EL (cell line): ENCODE results near the gene TMEM247.

Source experiments
- DNase-seq: peaks from one replicate; pipeline ENCODE4 v3.0.0-alpha.2; 2016

The TMEM247 gene

DNA sequence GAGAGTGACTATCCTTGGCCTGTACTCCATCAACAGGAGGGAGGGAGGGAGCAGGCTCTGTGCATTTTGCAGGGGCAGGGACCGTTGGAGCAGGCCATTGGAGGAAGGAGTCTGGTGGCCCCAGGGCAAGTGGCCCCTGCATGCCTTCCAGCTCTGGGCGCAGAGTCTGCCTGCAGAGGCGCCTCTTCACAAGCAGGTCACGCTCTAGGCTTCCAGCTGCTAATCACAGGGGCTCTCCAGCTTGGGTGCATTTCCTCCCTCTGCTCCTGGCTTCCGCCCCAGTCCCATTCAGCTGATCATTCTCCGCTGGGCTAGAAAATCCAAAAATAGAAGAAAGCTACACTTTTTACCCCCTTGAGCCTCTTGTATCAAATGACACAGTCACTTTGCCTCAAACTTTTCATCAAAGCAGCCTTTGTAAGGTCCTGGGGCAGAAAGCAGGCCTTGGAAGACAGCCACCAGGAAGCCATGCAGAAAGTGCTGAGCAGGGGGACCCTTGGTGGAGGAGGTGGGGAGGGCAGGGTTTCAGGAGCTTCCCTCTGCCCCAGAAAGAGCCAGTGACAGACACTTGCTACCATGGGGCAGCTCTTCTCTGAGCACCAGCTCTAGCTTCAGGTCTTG lies 11.3 kb downstream of the TMEM247 start:
- DNase-seq, result no peak

DNA sequence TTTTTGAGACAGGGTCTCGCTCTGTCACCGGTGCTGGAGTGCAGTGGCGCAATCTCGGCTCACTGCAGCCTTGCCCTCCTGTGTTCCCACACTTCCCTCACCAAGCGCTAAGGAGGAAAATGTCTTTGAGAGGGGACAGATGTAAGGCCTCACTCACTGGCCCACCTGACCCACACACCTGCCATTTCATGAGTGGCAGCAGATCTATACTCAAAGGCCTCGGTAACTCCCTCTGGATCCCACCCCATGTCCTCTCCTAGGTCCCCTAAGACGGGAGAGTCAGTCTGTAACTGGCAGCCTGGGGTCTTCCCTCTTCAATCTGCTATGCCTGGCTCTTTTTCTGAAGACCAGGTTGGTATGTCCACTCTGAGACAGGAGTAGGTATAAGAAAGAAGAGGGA lies 12.9 kb downstream of the TMEM247 start:
- no peak for DNase-seq

DNA sequence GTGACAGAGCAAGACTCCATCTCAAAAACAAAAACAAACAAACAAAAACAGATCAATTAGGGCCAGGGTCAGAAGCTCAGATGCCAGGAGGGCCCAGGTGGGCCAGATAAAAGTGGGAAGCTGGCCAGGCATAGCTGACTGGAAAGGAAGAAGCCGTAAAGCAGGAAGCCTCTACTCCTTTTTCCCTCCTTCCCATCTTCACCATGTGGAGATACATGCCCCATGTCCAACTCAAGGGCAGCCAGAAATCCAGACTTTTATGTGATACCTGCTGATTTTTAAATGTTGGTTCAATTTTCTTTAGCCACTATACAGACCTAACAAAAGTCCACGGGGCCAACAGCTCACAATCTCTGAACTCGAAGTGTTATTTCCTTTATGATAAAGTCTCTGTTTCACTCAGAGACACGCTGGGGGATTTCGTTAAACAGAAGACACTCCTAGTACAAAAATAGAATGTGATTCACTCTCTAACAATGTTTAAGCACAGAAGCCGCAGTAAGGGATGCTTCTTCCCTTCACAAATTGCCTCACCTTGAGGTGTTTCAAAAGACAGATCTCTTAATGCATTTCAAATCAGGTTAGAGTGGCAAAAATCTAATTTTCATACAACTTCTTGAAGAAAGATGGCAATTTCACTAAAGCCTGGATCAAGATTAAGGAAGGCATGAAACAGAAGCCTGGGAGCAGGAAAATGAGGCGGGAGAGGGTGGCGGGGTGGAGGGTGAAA lies 14.0 kb downstream of the TMEM247 start:
- DNase-seq, result peak; percentile 77

DNA sequence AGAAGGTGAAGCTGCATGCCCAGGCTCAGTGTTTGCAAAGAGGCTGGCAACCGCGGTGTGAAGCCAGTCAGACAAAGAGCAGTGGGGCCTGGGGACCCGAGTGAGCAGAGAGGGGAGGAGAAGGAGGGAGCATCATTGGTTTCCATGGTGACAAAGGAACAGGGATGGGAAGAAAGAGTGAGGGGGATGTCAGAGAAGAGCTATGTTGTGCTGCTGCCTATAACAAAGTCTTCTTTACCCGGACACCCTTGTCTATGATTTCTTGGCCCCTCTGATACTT lies 14.5 kb downstream of the TMEM247 start:
- no peak for DNase-seq

DNA sequence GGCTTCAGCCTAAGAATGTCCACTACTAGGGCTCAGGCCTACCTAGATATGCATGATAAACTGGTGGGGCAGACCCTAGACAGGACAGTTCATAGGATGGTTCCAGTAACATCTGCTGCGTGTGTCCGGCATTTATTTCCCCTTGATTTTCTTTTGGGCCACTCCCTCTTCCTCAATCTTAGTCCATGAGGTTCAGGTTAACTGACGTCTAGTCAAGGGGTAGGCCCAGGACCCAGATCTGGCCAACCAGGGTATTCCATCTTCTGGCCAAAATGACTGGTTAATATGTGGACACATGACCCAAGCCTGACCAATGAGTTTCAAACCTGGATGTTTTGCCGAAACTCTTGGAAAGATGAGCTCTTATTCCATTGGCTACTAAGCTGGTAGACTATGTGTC lies 15.2 kb downstream of the TMEM247 start:
- DNase-seq, result no peak

DNA sequence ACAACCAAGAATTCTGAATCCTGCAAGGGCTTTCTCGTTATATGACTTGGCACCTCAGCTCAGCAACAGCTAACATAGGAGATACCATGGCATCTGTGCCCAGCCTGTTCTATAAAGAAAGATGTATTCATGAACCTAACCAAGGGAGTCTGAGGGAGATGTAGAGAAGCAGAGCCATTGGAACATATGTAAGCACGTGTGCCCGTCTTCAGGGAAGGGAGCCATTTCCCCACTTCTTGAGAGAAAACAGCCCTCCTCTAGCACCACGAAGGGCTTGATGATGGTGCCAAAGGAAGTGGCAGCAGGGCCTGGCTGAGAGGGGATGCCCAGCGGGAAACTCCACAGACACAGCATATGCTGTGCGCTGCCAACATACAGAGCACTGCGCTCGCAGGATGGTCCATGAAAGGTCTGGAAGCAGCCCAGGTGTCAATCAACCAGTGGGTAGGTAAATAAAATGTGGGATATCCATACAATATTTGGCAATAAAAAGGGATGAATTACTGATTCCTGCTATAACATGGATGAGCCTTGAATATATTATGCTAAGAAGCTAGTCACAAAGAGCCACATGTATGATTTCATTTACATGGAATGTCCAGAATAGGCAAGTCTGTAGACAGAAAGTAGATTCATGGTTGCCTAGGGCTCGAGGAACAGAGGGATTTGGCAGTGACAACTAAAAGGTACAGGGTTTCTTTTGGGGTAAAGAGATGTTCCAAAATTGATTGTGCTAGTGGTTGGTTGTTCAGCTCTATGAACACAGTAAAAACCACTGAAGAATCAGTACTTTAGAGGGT lies 16.1 kb downstream of the TMEM247 start:
- DNase-seq, result peak; percentile 60

DNA sequence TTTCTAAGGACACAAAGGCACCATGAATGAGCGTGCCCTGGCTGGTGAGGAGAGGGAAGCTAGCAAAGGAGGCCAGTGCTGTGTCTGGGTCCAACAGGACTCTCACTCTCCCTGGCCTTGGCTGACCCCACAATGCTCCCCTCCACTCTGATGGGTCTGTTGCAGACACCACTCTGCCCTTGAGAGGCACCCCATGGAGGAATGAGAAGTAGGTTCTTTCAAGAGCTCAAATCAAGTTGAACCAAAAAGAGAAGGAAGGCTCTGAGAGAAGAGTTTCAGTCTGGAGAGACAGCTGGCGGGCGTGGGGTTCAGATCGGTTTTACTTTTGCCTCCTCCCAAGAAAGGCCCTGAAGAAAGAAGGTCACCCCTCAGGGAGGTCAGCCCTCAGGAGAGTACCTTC lies 18.4 kb downstream of the TMEM247 start:
- no peak for DNase-seq

DNA sequence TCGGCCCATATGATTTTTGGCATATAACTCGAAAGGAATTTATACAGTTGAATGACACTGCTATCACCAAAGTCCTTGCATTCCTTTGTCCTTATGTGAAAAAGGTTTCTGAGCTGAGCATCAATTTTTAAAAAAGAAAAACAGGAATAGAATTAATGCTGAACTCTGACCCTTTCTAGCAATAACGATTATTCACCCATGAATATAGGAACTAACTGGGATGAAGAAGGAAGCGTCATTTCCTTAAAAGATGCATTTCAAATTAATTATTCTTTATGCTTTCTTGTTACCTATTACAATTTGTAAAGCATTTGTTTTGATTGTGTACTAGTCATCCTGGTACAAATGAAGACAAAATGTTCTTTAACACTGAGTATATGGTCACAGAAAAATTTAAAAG lies 19.3 kb downstream of the TMEM247 start:
- DNase-seq, result no peak

DNA sequence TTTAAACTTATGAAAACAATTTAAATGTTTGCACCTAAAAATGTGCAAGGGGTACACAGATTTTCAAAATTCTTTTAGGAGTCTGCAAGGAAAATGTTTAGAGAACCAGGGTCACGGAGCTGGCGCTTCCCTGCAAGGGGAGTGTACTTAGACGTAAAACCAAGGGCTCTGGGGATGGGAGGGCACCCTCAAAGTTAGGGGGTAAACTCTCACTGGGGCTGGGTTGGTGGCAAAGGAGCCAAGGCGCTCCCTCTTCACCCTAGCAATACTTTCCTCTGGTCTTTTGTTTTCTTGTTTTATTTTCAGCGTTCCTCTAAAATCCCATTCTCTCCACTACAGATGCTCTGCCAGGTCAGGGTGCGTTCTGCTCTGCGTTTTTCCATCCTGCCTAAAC lies 20.0 kb downstream of the TMEM247 start:
- no peak for DNase-seq

DNA sequence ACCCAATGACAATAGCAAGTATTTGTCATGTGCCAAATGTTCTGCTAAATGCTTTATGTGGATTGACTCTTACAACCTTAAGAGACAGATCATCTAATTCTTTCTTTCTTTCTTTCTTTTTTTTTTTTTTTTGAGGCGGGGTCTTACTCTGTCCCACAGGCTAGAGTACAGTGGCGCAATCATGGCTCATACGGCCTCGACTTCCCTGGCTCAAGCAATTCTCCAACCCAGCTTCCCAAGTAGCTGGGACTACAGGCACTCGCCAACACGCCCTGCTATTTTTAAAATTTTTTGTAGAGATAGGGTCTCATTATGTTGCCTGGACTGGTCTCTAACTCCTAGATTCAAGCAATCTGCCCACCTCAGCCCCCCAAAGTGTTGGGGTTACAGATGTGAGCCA lies 21.4 kb downstream of the TMEM247 start:
- DNase-seq, result no peak

DNA sequence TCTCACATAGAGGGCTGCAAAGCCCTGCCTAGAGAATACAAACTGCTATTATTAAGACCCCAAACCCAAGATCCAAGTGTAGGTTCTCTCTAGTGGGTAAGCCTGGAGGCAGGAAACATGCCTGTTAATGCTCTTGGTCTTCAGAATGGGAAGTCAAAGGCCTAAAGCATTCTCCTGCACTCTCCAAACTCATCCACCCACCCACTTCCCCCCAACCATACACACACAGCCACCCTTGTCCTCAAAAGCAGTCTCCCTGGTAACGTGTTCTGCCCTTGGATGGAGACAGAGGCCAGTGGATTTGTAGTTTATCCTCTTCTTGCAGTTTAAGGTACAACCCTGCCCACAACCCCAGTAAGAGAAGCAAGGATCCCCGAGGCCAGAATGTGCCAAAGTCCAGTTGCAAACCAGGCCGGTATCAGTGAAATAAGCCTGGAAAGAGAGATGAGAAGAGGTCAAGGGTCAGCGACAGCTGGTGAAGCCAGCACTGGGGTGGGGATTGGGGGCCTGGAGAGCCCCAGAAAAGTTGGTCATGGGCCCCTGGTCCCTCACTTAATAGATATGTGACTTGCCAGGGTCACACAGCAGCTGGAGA lies 23.0 kb downstream of the TMEM247 start:
- no peak for DNase-seq

DNA sequence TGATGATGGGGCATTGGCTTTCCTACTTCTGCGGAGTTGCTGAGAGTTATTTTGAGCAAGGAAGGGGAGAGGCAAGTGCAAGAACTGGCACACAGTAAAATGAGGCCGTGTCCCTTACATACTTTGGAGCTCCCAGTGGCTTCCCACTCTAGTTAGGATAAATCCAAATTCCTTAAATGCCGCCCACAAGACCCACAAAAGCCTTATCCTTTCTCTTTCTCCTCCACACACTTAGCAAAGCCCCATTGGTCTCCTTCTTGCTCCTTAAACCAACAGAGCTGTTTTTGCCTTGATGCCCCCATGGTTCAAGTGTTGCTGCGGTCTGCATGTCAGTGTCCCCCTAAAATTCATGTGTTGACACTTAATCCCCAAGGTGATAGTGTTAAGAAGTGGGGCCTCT lies 24.3 kb downstream of the TMEM247 start:
- no peak for DNase-seq

DNA sequence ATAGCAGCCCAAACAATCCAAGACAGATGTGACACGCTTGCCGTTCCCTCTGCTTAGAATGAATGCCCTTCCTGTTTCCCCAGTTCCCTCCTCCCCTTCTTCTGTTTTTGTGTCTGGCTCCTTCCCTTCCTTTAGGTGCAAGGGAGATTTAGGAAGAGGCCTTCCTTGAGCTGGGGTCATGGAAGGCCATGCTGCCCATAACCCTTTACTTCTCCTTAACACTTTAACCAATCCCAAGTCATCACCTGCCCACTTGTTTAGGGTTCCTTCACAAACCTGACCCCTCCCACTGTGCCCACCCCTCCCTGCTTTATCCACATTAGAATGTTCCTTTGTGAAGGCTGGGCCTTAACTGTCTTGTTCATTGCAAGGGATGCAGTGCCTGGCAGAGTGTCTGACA lies 24.9 kb downstream of the TMEM247 start:
- DNase-seq, result no peak

DNA sequence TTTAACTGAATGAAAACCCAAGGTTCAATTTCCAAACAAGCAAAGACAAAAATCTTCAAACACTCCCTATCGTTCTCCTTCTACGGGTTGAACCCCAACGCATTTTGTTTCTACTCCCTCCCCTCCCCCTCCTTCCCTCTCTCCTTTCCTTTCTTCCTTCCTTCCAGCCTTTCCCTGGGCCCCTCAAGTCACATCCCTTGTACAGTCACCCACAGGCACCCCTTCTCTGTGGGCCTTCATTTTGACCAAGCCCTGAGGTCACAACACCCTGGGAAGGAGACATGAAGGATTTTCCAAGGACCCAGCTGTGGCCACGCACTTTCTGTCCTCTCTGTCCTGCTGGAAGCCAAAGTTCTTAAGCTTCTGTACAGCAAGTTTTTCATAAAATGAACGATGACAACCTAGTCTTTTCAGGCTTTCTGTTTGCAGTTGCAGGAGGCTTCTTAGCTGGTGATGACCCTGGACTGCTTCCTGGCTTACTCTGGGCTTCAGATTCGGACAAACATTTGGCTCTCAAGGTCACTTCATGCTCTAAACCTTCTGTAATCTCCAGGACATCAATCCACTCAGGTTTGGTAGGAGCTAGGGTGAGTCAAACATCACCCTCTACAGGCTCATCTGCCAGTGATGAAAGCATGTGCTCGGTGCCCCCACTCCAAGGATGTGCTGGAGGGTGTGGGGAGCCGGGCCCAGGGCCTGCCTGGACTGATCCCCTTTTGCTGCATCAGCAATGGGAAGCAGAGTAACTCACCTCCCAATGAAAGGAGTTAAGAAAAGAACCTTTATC lies 25.5 kb downstream of the TMEM247 start:
- DNase-seq, result no peak

DNA sequence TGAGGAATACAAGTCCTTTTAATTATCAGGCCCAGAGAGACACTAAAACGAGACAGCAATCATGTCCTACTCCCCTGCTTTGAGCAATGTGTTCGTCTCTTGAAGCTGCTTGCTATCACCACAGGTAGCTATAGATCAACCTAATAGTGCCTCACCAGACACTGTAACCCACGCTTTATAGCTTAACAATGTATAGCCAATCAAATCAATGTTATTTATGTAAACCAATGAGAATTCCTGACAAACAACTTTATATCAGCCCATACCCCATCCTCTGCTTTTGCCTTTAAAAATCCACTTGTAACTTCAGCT lies 26.1 kb downstream of the TMEM247 start:
- DNase-seq, result no peak

DNA sequence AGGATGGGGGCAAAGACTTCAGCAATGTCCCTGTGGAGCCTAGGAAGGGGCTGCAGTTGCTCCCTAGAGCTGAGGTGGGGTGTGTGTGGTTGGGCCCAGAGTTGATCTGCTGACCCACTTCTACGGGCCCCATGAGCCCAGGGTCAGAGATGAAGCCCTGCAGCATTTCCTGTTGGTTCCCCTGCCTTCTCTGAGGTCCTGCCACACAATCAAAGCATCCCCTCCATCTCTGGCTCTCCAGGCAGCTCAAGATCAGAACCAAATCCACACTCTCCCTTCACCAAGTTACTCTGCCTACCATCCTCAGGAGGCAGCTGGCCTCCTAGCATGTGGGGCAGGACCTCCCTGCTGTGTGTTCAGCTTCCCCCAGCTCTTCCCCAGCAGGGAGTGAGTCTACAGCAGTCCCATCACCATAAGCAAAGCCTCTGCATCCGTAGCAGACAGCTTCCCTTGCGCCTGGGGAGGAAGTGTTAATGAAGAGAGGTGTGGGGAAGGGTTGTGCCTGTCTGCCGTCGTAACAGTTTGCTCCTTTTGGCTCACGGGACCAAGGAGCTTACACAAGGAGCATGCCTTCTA lies 26.9 kb downstream of the TMEM247 start:
- no peak for DNase-seq

DNA sequence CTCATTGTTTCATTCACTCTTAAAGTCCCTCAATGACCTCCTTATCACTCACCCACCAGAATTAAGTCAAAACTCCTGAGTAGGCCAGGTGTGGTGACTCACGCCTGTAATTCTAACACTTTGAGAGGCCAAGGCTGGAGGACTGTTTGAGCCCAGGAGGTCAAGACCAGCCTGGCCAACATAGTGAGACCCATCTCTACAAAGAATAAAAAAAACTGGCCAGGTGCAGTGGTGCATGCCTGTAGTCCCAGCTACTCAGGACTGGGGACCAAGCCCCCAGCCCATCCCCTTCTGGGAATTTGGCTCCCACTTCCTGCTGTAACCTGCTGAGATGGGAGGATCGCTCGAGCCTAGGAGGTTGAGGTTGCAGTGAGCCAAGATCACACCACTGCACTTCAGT lies 28.9 kb downstream of the TMEM247 start:
- no peak for DNase-seq

DNA sequence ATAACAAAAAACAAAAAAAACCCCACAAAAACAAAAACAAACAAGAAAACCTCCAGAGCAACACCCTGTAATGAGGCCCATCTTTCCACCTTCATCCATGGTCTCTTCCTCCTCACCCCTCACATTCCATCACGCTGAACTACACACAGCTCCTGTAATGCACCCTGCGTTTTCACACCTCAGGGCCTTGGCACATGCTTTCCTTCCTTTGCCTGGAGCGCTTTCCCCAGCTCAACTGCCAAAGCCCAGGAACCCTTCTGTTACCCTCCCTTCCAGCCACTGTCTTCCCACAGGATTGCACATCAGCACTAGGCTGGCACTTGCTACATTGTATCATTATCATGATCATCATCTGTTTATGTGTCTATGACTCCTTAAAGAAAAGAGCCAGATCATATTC lies 29.4 kb downstream of the TMEM247 start:
- DNase-seq, result no peak

DNA sequence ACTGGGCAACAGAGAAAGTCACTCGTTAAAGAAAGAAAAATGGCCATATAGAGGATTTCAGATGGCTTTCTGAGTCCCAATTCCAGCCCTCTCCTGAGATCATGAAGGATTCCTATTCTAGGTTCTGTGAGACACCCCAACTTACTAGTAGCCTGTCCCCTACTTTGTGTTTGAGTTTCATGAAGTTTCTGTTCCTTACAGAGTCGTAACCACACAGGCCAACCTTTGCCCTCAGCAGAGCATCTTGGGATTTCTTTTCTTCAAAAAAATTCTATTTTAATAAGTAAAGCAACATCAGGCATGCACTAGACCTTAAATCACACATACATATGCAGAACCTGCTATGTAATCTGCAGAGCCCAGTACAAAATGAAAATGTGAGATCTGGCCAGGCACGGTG lies 30.4 kb downstream of the TMEM247 start:
- no peak for DNase-seq

DNA sequence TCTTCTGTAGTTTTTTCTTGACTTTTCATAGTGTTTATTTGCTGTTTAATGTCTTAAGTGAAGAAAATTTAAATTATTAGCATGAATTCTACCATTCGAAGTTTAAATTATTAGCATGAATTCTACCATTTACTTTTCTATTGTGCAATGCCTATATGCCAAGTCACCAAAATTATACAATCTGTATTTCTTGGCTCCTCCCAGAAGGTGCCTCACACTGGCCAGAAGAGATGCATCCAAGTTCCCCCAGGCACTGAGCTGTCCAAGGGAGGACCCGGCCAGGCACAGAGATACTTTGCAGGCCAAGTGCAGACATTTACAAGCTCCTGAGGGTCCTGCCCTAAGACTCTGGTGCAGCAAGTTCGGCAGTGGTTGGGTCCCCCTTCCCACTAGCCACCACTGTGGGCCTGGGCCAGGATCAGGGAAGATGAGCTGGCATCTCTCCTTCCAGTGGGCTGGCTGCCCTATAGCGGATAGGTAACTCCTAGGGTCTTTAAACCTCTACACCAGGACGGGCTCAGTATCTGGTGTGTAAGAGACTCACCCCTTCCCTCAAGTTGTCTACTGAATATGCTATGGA lies 31.3 kb downstream of the TMEM247 start:
- no peak for DNase-seq

DNA sequence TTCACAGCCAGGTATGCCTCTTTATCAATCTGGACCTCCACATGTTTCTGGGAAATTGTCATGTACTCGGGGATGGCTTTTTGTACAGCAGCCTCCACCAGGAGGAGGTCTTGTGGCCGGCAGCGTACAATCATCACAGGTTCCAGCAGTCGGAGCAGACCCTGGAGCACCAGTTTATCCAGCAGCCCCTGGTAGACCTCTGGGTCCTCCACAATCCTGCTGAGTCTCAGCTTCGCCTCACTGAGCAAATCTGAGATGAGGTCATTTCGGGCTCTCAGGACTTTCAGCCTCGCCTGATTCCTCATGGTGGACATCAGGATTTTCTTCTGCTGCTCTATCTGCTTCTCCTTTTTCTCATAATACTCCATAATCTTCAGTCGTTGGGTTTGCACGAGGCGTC lies 32.8 kb downstream of the TMEM247 start:
- no peak for DNase-seq

DNA sequence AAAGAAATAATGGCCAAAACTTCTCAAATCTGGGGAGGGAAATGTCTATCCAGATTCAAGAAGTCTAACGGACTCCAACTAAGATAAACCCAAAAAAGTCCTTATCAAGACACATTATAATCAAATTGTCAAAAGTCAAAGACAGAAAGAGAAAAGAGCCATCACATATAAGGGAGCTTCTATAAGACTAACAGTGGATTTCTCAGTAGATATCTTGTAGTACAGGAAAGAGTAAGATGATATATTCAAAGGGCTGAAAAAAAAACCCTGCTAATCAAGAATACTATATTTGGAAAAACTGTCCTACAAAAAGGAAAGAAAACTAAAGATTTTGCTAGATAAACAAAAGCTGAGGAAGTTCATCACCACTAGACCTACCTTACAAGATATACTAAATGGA lies 35.4 kb downstream of the TMEM247 start:
- no peak for DNase-seq

DNA sequence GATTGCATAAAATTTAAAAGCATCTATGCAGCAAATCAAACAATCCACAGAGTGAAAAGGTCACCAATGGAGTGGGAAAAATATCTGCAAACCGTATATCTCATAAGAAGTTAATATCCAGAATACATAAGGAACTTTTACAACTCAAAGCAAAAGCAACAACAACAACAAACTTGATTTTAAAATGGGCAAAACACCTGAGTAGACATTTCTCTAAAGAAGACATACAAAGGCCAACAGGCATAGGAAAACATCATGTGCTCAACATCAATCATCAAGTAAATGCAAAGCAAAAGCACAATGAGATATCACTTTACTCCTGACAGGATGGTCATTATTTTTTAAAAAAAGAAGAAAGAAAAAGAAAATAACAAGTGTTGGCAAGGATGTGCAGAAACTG lies 38.1 kb downstream of the TMEM247 start:
- DNase-seq, result no peak
